ENCODE data around the gene DNAJC10.

DNA sequence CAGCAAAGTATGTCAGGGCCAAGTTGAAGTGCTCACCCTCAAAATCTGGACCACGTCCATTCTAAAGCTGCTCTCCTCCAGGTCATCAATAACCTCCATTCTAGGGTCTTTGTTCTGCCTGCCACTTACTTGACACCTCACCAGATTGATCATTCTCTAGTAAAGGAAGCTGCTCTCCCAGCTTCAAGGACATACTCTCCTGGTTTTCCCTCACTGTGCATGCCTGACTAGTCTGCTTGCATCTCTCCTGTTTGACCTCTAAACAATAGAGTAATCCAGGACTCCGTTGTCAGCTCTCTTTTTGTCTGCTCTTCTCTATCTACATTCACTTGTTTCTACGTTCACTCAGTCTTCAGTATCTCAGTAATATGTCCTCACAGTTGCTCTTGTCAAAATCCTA lies 91.3 kb downstream of the DNAJC10 start:
- TF ChIP-seq, protein P1, sequence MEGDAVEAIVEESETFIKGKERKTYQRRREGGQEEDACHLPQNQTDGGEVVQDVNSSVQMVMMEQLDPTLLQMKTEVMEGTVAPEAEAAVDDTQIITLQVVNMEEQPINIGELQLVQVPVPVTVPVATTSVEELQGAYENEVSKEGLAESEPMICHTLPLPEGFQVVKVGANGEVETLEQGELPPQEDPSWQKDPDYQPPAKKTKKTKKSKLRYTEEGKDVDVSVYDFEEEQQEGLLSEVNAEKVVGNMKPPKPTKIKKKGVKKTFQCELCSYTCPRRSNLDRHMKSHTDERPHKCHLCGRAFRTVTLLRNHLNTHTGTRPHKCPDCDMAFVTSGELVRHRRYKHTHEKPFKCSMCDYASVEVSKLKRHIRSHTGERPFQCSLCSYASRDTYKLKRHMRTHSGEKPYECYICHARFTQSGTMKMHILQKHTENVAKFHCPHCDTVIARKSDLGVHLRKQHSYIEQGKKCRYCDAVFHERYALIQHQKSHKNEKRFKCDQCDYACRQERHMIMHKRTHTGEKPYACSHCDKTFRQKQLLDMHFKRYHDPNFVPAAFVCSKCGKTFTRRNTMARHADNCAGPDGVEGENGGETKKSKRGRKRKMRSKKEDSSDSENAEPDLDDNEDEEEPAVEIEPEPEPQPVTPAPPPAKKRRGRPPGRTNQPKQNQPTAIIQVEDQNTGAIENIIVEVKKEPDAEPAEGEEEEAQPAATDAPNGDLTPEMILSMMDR (IDR thresholded peaks at IDR 0.05) = no peak
- TF ChIP-seq POLR2A (IDR thresholded peaks at IDR 0.05) = no peak
